ENCODE results near the gene PHLDB1.
"Not testable (repeated sequence)": the region's sequence is repeated elsewhere in the genome, so short reads cannot be mapped to it uniquely, and the experiment has no call there.

- TF ChIP-seq CTCF (conservative IDR thresholded peaks at IDR 0.05; ENCODE audit: low read depth, low read length); EZH2 (IDR thresholded peaks at IDR 0.05; ENCODE audit: borderline replicate concordance, low read depth, low read length, poor library complexity, severe bottlenecking): not testable (repeated sequence)
These were observed 29.4 kb upstream of the PHLDB1 start for GRCh38 chr11:118577995-118578394.

All from A673 (cell line).